ENCODE results near the gene CCDC38. TPM values are rescaled to one million over a fixed set of nuclear protein-coding genes. Genes with fewer than 3 reads are reported as not detected.

Gene CCDC38
- total RNA-seq, 1 experiment from 2014 or later = not detected

DNA sequence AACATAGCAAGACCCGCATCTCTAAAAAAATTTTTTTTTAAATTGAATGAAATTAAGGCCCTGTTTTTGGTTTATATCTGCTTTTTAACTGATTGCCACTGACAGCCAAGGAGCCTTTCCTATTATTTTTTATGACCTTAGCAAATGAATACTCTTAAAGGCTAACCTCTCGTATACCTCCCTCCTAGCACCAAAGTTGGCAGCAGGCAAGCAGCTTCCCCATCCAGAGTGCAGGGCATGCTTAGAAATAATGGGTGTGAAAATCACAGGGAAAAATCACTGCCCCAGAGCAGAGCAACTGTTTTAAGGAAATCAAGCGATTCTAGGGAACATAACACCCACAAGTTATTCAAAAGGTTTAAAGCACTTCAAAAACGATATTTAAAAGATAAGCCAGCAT, 33.1 kb upstream of the CCDC38 start:
- H3K9me3 ChIP-seq = no peaks in the 10 kb centered on the region
- BruUV-seq (replicated peaks) = no TSS peak
- Mint-ChIP-seq H3K9me3 (ENCODE audit: unreplicated experiment) (no peaks in the 10 kb centered on the region), H3K27ac (ENCODE audit: unreplicated experiment) (no peak overlapping the region), H3K4me3 (ENCODE audit: unreplicated experiment) (no peak overlapping the region), H3K27me3 (ENCODE audit: insufficient read depth, unreplicated experiment) (no peaks in the 10 kb centered on the region), H3K4me1 (ENCODE audit: low read depth, unreplicated experiment) (no peaks in the 10 kb centered on the region), H3K36me3 (ENCODE audit: insufficient read depth, unreplicated experiment) (no peaks in the 10 kb centered on the region)
- no peak for DNase-seq
- TF ChIP-seq, protein P1, sequence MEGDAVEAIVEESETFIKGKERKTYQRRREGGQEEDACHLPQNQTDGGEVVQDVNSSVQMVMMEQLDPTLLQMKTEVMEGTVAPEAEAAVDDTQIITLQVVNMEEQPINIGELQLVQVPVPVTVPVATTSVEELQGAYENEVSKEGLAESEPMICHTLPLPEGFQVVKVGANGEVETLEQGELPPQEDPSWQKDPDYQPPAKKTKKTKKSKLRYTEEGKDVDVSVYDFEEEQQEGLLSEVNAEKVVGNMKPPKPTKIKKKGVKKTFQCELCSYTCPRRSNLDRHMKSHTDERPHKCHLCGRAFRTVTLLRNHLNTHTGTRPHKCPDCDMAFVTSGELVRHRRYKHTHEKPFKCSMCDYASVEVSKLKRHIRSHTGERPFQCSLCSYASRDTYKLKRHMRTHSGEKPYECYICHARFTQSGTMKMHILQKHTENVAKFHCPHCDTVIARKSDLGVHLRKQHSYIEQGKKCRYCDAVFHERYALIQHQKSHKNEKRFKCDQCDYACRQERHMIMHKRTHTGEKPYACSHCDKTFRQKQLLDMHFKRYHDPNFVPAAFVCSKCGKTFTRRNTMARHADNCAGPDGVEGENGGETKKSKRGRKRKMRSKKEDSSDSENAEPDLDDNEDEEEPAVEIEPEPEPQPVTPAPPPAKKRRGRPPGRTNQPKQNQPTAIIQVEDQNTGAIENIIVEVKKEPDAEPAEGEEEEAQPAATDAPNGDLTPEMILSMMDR (IDR thresholded peaks at IDR 0.05; ENCODE audit: insufficient read depth in 1 of 2, low read depth in 1 of 2, low read length in 1 of 2, severe bottlenecking in 1 of 2, unreplicated experiment in 1 of 2) = no peak
- POLR2A ChIA-PET = no interaction called here
- H3K36me3 ChIP-seq (ENCODE audit: control insufficient read depth, insufficient read depth, low read length) = no peaks in the 10 kb centered on the region
- intact Hi-C loops (cut with micrococcal nuclease; ENCODE audit: unreplicated experiment) = no loop called here
- CTCF ChIA-PET = no interaction called here
- H3K4me1 ChIP-seq = peaks cover 18% of the 10 kb centered on the region
- no peak overlapping the region for H3K4me3 ChIP-seq (ENCODE audit: low read depth, low read length)
- no peaks in the 10 kb centered on the region for H3K27me3 ChIP-seq (replicated peaks; ENCODE audit: control insufficient read depth, insufficient read depth, low read length)

DNA sequence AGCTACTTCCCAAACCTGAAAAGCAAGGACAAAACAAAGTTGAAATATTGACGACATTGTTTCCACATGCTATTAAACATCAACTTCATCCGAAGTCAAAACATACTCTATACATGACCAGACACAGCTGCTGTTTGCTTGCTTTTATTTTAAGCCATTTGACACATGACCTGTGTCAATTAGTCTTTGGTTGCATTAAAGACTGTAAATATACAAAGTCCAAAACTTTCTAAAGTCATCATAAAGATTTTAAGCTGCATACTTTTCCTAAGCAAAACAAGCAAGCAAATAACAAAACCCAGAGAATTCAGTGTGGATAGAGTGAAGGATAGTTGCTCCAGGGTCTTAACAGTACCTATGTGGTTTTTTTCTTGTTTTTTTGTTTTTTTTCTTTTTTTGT, 31.9 kb upstream of the CCDC38 start:
- Histone ChIP-seq H3K27me3 (replicated peaks; ENCODE audit: control insufficient read depth, insufficient read depth, low read length) (no peaks in the 10 kb centered on the region), H3K4me1 (peaks cover 18% of the 10 kb centered on the region), H3K4me3 (ENCODE audit: low read depth, low read length) (no peak overlapping the region), H3K9me3 (no peaks in the 10 kb centered on the region), H3K36me3 (ENCODE audit: control insufficient read depth, insufficient read depth, low read length) (no peaks in the 10 kb centered on the region)
- H3K9me3 Mint-ChIP-seq (ENCODE audit: unreplicated experiment) = no peaks in the 10 kb centered on the region
- no peak for DNase-seq
- H3K4me3 Mint-ChIP-seq (ENCODE audit: unreplicated experiment) = no peak overlapping the region
- no peaks in the 10 kb centered on the region for H3K27me3 Mint-ChIP-seq (ENCODE audit: insufficient read depth, unreplicated experiment)
- BruUV-seq (replicated peaks) = no TSS peak
- ChIA-PET POLR2A (interaction anchor here (0.6 kb wide), 1 partner anchor 185 kb away, joined by 9 read pairs; no protein-coding TSS in a partner anchor), CTCF (no interaction called here)
- no peaks in the 10 kb centered on the region for H3K36me3 Mint-ChIP-seq (ENCODE audit: insufficient read depth, unreplicated experiment)
- H3K4me1 Mint-ChIP-seq (ENCODE audit: low read depth, unreplicated experiment) = no peaks in the 10 kb centered on the region
- TF ChIP-seq, protein P1 (IDR thresholded peaks at IDR 0.05; ENCODE audit: insufficient read depth in 1 of 2, low read depth in 1 of 2, low read length in 1 of 2, severe bottlenecking in 1 of 2, unreplicated experiment in 1 of 2) = no peak
- intact Hi-C loops (cut with micrococcal nuclease; ENCODE audit: unreplicated experiment) = no loop called here
- no peak overlapping the region for H3K27ac Mint-ChIP-seq (ENCODE audit: unreplicated experiment)

DNA sequence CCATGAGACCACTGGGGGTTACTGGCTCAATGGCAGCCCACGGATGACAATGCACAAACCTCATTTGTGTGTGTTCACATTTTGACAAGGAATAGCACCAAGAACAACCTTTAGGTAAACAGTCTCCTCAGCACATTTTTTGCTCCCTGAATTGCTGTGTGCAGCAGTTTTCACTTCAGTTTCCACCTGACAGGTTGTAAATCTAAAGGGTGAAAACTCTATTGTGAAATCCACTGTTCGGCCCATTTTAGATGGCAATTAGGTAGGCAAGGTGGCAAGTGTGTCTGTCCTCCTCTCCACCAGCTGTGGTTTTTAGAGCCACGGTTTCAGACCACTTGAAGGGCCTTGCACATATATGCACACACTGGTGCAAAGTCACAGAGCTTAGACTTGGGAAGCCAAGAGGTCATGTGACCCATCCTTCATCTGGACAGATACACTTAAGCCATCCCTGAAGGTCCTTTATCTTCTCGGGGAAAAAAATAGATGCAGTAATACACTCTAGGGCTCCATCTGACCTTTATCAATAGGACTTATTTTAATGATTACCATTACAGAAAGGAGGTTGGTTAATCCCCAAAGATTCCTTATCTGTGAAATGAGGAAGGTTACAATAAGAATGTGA, 30.5 kb upstream of the CCDC38 start:
- no peaks in the 10 kb centered on the region for H3K27me3 ChIP-seq (replicated peaks; ENCODE audit: control insufficient read depth, insufficient read depth, low read length)
- H3K9me3 ChIP-seq = no peaks in the 10 kb centered on the region
- ChIA-PET CTCF (no interaction called here), POLR2A (no interaction called here)
- Mint-ChIP-seq H3K27ac (ENCODE audit: unreplicated experiment) (no peak overlapping the region), H3K4me1 (ENCODE audit: low read depth, unreplicated experiment) (no peaks in the 10 kb centered on the region), H3K36me3 (ENCODE audit: insufficient read depth, unreplicated experiment) (no peaks in the 10 kb centered on the region), H3K4me3 (ENCODE audit: unreplicated experiment) (no peak overlapping the region), H3K9me3 (ENCODE audit: unreplicated experiment) (no peaks in the 10 kb centered on the region), H3K27me3 (ENCODE audit: insufficient read depth, unreplicated experiment) (no peaks in the 10 kb centered on the region)
- intact Hi-C loops (cut with micrococcal nuclease; ENCODE audit: unreplicated experiment) = no loop called here
- no TSS peak for BruUV-seq (replicated peaks)
- TF ChIP-seq, protein P1 (IDR thresholded peaks at IDR 0.05; ENCODE audit: insufficient read depth in 1 of 2, low read depth in 1 of 2, low read length in 1 of 2, severe bottlenecking in 1 of 2, unreplicated experiment in 1 of 2) = no peak
- no peaks in the 10 kb centered on the region for H3K36me3 ChIP-seq (ENCODE audit: control insufficient read depth, insufficient read depth, low read length)
- no peak overlapping the region for H3K4me3 ChIP-seq (ENCODE audit: low read depth, low read length)
- peaks cover 18% of the 10 kb centered on the region for H3K4me1 ChIP-seq
- DNase-seq = no peak
